Measurements from ENCODE around the gene ETNK2. TPM values are rescaled to one million over a fixed set of nuclear protein-coding genes. Genes with fewer than 3 reads are reported as not detected.

The ETNK2 gene
- total and polyA plus RNA-seq, 2 of the 13 experiments (the other 11 are each of a cell fraction or from before 2014, with no cell fraction given): 15.5 to 42.8 TPM

DNA sequence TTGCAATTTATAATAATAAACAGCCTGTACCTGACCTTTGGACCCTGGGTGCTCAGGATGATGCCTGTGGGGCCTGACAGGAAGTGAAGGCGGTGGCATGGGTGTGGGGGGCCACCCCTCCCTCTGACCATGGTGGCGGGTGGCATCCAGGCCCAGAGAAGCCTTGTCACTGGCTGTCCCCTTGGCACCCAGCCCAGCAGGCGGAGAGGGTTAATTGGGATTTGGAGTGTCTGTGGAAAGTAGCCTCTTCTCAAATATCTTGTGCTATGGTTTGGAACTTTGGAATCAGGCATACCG lies 58.5 kb downstream of the ETNK2 start (continued):
- TF ChIP-seq ZNF10 (CRISPR knock-in tag; IDR thresholded peaks at IDR 0.05; ENCODE audit: borderline replicate concordance, low read depth) (no peak), TBX2 (CRISPR knock-in tag; IDR thresholded peaks at IDR 0.05; ENCODE audit: borderline replicate concordance) (peak; percentile 65; the same call in 1 of the 2 replicates), PLRG1 (conservative IDR thresholded peaks at IDR 0.05) (no peak), MAZ (IDR thresholded peaks at IDR 0.05; ENCODE audit: borderline replicate concordance, low read depth, low read length) (no peak), MAZ (CRISPR knock-in tag; IDR thresholded peaks at IDR 0.05; ENCODE audit: low read depth) (no peak), ZNF572 (CRISPR knock-in tag; IDR thresholded peaks at IDR 0.05) (no peak), ZMYM4 (CRISPR knock-in tag; IDR thresholded peaks at IDR 0.05) (0 out of 2 replicates have a peak, but pooled peaks have one; percentile 38), KDM5A (IDR thresholded peaks at IDR 0.05; ENCODE audit: borderline replicate concordance, low read length) (no peak), ZNF777 (CRISPR knock-in tag; IDR thresholded peaks at IDR 0.05) (no peak), ZNF558 (CRISPR knock-in tag; IDR thresholded peaks at IDR 0.05; ENCODE audit: borderline replicate concordance) (no peak), RAD21 (CRISPR knock-in tag; IDR thresholded peaks at IDR 0.05) (0 out of 2 replicates have a peak, but pooled peaks have one; percentile 32), ZNF569 (CRISPR knock-in tag; IDR thresholded peaks at IDR 0.05; ENCODE audit: borderline replicate concordance) (no peak), TBP (CRISPR knock-in tag; IDR thresholded peaks at IDR 0.05) (no peak), CEBPB (IDR thresholded peaks at IDR 0.05; ENCODE audit: borderline replicate concordance, low read depth, low read length) (no peak), RBAK (CRISPR knock-in tag; IDR thresholded peaks at IDR 0.05) (no peak), ZFAT (CRISPR knock-in tag; conservative IDR thresholded peaks at IDR 0.05) (no peak), ZBTB21 (CRISPR knock-in tag; IDR thresholded peaks at IDR 0.05) (no peak), ZNF468 (CRISPR knock-in tag; IDR thresholded peaks at IDR 0.05) (no peak), NFATC3 (CRISPR knock-in tag; IDR thresholded peaks at IDR 0.05) (no peak)
- TF ChIP-seq, protein P1, sequence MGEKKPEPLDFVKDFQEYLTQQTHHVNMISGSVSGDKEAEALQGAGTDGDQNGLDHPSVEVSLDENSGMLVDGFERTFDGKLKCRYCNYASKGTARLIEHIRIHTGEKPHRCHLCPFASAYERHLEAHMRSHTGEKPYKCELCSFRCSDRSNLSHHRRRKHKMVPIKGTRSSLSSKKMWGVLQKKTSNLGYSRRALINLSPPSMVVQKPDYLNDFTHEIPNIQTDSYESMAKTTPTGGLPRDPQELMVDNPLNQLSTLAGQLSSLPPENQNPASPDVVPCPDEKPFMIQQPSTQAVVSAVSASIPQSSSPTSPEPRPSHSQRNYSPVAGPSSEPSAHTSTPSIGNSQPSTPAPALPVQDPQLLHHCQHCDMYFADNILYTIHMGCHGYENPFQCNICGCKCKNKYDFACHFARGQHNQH (CRISPR knock-in tag; IDR thresholded peaks at IDR 0.05): peak; percentile 57
- TF ChIP-seq, protein P2, sequence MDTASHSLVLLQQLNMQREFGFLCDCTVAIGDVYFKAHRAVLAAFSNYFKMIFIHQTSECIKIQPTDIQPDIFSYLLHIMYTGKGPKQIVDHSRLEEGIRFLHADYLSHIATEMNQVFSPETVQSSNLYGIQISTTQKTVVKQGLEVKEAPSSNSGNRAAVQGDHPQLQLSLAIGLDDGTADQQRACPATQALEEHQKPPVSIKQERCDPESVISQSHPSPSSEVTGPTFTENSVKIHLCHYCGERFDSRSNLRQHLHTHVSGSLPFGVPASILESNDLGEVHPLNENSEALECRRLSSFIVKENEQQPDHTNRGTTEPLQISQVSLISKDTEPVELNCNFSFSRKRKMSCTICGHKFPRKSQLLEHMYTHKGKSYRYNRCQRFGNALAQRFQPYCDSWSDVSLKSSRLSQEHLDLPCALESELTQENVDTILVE (CRISPR knock-in tag; IDR thresholded peaks at IDR 0.05): no peak; the same call in 1 of the 2 replicates
- TF ChIP-seq, protein P3, sequence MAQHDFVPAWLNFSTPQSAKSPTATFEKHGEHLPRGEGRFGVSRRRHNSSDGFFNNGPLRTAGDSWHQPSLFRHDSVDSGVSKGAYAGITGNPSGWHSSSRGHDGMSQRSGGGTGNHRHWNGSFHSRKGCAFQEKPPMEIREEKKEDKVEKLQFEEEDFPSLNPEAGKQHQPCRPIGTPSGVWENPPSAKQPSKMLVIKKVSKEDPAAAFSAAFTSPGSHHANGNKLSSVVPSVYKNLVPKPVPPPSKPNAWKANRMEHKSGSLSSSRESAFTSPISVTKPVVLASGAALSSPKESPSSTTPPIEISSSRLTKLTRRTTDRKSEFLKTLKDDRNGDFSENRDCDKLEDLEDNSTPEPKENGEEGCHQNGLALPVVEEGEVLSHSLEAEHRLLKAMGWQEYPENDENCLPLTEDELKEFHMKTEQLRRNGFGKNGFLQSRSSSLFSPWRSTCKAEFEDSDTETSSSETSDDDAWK (CRISPR knock-in tag; IDR thresholded peaks at IDR 0.05): no peak
- TF ChIP-seq, protein P4, sequence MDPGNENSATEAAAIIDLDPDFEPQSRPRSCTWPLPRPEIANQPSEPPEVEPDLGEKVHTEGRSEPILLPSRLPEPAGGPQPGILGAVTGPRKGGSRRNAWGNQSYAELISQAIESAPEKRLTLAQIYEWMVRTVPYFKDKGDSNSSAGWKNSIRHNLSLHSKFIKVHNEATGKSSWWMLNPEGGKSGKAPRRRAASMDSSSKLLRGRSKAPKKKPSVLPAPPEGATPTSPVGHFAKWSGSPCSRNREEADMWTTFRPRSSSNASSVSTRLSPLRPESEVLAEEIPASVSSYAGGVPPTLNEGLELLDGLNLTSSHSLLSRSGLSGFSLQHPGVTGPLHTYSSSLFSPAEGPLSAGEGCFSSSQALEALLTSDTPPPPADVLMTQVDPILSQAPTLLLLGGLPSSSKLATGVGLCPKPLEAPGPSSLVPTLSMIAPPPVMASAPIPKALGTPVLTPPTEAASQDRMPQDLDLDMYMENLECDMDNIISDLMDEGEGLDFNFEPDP (CRISPR knock-in tag; conservative IDR thresholded peaks at IDR 0.05): no peak
- TF ChIP-seq, protein P5, sequence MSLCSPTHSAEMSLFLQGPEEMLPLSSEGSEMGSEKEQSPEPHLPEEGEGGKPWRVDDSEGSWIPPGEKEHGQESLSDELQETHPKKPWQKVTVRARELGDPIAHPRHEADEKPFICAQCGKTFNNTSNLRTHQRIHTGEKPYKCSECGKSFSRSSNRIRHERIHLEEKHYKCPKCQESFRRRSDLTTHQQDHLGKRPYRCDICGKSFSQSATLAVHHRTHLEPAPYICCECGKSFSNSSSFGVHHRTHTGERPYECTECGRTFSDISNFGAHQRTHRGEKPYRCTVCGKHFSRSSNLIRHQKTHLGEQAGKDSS (CRISPR knock-in tag; IDR thresholded peaks at IDR 0.05; ENCODE audit: borderline replicate concordance, low read depth): no peak
- TF ChIP-seq, protein P6, sequence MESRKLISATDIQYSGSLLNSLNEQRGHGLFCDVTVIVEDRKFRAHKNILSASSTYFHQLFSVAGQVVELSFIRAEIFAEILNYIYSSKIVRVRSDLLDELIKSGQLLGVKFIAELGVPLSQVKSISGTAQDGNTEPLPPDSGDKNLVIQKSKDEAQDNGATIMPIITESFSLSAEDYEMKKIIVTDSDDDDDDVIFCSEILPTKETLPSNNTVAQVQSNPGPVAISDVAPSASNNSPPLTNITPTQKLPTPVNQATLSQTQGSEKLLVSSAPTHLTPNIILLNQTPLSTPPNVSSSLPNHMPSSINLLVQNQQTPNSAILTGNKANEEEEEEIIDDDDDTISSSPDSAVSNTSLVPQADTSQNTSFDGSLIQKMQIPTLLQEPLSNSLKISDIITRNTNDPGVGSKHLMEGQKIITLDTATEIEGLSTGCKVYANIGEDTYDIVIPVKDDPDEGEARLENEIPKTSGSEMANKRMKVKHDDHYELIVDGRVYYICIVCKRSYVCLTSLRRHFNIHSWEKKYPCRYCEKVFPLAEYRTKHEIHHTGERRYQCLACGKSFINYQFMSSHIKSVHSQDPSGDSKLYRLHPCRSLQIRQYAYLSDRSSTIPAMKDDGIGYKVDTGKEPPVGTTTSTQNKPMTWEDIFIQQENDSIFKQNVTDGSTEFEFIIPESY (CRISPR knock-in tag; IDR thresholded peaks at IDR 0.05): peak; percentile 87
